T-helper 17 cell (primary cell): ENCODE results near the gene LRRC32. TPM values are rescaled to one million over a fixed set of nuclear protein-coding genes. Genes with fewer than 3 reads are reported as not detected.

Experiments
- total RNA-seq, 4 donors: library from RNA in 2 of 4; stranded (reverse) in 2 of 4; gene quantifications; one replicate each; pipeline ENCODE4 v1.2.3 and lab custom pipeline; 2022 to 2026

LRRC32 gene
- total RNA-seq, 2 donors from 2014 or later: 3.2 to 11.5 TPM

Other genes with a start within 250 kb of the LRRC32 start
- 10 to 100 TPM; 25.3 to 34.6 TPM for gene EMSY, start 225.7 kb downstream of the LRRC32 start, total RNA-seq
- not detected for gene TSKU, start 112.6 kb upstream of the LRRC32 start, total RNA-seq
- gene ACER3, start 190.2 kb upstream of the LRRC32 start, total RNA-seq: 10 to 100 TPM in 1 of 2 donors, 1 to 10 TPM in 1; 7.6 to 10.2 TPM